ENCODE measurements around the gene CTXND2. TPM values are rescaled to one million over a fixed set of nuclear protein-coding genes. Genes with fewer than 3 reads are reported as not detected.
A peak's percentile ranks its signal among the peaks of the same experiment; 100 is the strongest.
"Not testable (repeated sequence)": the region's sequence is repeated elsewhere in the genome, so short reads cannot be mapped to it uniquely, and the experiment has no call there.

Gene CTXND2
- total RNA-seq, 1 donor from 2014 or later, result not detected

DNA sequence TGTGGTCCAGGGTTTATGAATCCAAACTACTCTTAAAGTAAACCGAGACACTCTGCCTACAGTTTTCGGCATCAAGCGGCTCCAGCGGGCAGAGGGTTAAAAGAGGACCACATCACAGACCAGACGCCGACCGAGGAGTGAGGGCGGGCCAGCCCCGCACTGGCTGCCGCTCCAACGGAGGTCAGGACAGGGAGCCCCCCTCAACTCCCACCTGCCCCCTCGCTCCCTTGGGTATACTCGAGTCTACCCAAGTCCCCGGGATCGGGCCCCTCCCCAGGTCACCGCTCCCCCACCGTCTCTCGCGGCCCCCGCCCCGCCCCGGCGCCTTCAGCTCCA is 10.8 kb upstream of the CTXND2 start:
- Mint-ChIP-seq H3K4me1 (ENCODE audit: unreplicated experiment) (peaks cover 19% of the 10 kb centered on the region), H3K27me3 (ENCODE audit: unreplicated experiment) (no peaks in the 10 kb centered on the region), H3K9me3 (ENCODE audit: unreplicated experiment) (no peaks in the 10 kb centered on the region), H3K36me3 (ENCODE audit: unreplicated experiment) (peaks cover 3% of the 10 kb centered on the region), H3K27ac (ENCODE audit: unreplicated experiment) (peak overlapping the region; percentile 88), H3K4me3 (ENCODE audit: unreplicated experiment) (peak overlapping the region; percentile 86)
- DNase-seq (ENCODE audit: extremely low spot score, unreplicated experiment), result no peak
- TF ChIP-seq, protein P1, sequence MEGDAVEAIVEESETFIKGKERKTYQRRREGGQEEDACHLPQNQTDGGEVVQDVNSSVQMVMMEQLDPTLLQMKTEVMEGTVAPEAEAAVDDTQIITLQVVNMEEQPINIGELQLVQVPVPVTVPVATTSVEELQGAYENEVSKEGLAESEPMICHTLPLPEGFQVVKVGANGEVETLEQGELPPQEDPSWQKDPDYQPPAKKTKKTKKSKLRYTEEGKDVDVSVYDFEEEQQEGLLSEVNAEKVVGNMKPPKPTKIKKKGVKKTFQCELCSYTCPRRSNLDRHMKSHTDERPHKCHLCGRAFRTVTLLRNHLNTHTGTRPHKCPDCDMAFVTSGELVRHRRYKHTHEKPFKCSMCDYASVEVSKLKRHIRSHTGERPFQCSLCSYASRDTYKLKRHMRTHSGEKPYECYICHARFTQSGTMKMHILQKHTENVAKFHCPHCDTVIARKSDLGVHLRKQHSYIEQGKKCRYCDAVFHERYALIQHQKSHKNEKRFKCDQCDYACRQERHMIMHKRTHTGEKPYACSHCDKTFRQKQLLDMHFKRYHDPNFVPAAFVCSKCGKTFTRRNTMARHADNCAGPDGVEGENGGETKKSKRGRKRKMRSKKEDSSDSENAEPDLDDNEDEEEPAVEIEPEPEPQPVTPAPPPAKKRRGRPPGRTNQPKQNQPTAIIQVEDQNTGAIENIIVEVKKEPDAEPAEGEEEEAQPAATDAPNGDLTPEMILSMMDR (IDR thresholded peaks at IDR 0.05), result no peak

DNA sequence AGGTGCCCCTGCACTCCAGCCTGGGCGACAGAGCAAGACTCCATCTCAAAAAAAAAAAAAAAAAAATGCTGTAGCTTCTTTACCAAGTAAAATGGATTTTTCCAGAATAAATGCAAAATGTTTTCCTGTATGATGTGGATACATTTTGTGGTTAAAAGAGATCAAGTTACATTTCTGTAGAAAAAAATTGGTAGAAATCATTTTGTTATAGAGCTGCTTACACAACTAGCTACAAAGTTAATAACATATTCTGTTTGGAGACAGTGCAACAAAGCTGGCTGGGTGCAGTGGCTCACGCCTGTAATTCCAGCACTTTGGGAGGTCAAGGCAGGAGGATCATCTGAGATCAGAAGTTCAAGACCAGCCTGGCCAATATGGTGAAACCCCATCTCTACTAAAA is 8.0 kb upstream of the CTXND2 start:
- peaks cover 15% of the 10 kb centered on the region for H3K4me1 Mint-ChIP-seq (ENCODE audit: unreplicated experiment)
- not testable (repeated sequence) for H3K27ac Mint-ChIP-seq (ENCODE audit: unreplicated experiment); H3K4me3 Mint-ChIP-seq (ENCODE audit: unreplicated experiment); H3K36me3 Mint-ChIP-seq (ENCODE audit: unreplicated experiment); H3K9me3 Mint-ChIP-seq (ENCODE audit: unreplicated experiment); H3K27me3 Mint-ChIP-seq (ENCODE audit: unreplicated experiment); DNase-seq (ENCODE audit: extremely low spot score, unreplicated experiment)

DNA sequence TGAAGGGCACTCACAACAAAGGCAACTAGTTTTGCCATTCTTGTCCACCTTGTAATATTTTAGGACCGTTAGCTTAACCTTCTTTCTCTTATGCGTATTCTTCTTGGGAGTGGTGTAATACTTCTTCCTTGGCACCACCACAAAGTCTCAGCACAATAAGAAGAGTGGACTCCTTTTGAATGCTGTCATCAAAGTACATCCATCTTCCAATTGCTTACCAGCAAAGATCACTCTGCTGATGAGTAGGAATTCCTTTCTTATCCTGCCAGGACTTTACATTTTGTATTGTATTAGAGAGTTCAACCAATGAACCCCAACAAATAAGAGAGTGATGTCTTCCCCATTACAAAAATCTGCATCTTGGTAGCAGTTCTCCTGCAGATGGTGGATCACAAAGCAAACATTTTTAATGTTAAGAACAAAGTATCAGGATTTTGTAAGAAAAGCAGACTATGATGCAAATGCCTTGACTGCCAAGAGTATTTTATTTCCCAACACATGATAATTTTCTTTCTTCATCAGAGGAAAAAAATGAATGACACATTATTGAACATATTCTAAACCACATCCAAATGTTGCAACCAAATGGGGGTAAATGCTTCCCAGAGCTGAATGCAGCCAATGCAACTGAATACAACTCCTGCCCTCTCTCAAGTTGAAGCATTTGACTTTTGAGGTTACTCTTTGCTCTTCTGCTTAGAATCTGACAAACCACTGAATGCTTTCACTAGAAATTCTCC is 5.4 kb upstream of the CTXND2 start:
- Mint-ChIP-seq H3K27me3 (ENCODE audit: unreplicated experiment) (peaks cover 11% of the 10 kb centered on the region), H3K27ac (ENCODE audit: unreplicated experiment) (no peak overlapping the region), H3K36me3 (ENCODE audit: unreplicated experiment) (no peaks in the 10 kb centered on the region), H3K4me3 (ENCODE audit: unreplicated experiment) (no peak overlapping the region), H3K9me3 (ENCODE audit: unreplicated experiment) (no peaks in the 10 kb centered on the region), H3K4me1 (ENCODE audit: unreplicated experiment) (no peaks in the 10 kb centered on the region)
- TF ChIP-seq, protein P1 (IDR thresholded peaks at IDR 0.05), result no peak
- DNase-seq (ENCODE audit: extremely low spot score, unreplicated experiment), result no peak

DNA sequence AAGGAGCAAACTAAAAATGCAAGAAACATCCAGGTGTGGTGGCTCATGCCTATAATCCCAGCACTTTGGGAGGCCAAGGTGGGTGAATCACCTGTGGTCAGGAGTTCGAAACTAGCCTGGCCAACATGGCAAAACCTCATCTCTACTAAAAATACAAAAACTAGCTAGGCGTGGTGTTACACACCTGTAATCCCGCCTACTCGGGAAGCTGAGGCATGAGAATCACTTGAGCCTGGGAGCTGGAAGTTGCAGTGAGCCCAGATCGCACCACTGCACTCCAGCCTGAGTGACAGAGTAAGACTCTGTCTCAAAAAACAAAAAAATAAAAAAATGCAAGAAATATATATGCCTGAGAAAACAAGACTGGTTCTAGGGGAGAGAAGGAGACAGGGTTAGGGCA is 3.8 kb upstream of the CTXND2 start:
- not testable (repeated sequence) for H3K9me3 Mint-ChIP-seq (ENCODE audit: unreplicated experiment); DNase-seq (ENCODE audit: extremely low spot score, unreplicated experiment); H3K27ac Mint-ChIP-seq (ENCODE audit: unreplicated experiment); H3K4me3 Mint-ChIP-seq (ENCODE audit: unreplicated experiment); H3K4me1 Mint-ChIP-seq (ENCODE audit: unreplicated experiment); H3K36me3 Mint-ChIP-seq (ENCODE audit: unreplicated experiment)
- H3K27me3 Mint-ChIP-seq (ENCODE audit: unreplicated experiment), result peaks cover 21% of the 10 kb centered on the region

DNA sequence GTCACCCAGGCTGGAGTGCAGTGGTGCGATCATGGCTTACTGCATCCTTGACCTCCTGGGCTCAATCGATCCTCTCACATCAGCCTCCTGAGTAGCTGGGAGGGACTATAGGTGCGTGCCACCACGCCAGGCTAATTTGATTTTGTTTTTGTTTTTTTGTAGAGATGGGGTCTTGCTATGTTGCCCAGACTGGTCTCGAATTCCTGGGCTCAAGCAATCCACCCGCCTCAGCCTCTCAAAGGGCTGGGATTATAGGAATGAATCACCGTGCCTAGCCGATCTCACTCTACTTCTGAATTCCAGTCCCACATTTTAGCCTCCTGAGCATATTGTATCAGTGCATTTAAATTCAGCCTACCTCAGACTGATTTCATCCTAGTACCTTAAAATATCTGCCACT is 1.8 kb downstream of the CTXND2 start:
- H3K36me3 Mint-ChIP-seq (ENCODE audit: unreplicated experiment), result no peaks in the 10 kb centered on the region
- DNase-seq (ENCODE audit: extremely low spot score, unreplicated experiment), result no peak
- no peak overlapping the region for H3K4me3 Mint-ChIP-seq (ENCODE audit: unreplicated experiment)
- TF ChIP-seq, protein P1 (IDR thresholded peaks at IDR 0.05), result no peak
- H3K4me1 Mint-ChIP-seq (ENCODE audit: unreplicated experiment), result peaks cover 2% of the 10 kb centered on the region
- no peaks in the 10 kb centered on the region for H3K9me3 Mint-ChIP-seq (ENCODE audit: unreplicated experiment)
- no peak overlapping the region for H3K27ac Mint-ChIP-seq (ENCODE audit: unreplicated experiment)
- peaks cover 40% of the 10 kb centered on the region for H3K27me3 Mint-ChIP-seq (ENCODE audit: unreplicated experiment)

DNA sequence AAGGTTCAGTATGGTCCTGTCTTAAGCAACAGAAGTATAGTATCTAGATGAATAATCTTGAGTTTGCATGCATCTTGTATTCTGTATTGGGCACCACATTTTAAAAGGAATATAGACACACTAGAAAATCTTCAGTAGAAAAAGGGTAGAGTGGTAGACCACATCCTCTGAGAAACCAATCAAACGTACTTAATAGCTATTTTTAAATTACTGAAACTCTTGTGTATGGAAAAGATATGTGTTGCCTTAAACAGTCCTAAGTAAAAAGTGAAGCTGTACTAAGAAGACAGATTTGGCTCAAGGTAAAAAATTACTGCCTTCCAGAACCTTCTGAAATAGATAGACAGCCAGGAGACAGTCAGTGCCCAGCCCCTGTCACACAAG is 3.1 kb downstream of the CTXND2 start:
- Mint-ChIP-seq H3K9me3 (ENCODE audit: unreplicated experiment) (no peaks in the 10 kb centered on the region), H3K4me1 (ENCODE audit: unreplicated experiment) (peaks cover 2% of the 10 kb centered on the region), H3K36me3 (ENCODE audit: unreplicated experiment) (no peaks in the 10 kb centered on the region), H3K4me3 (ENCODE audit: unreplicated experiment) (no peak overlapping the region), H3K27ac (ENCODE audit: unreplicated experiment) (no peak overlapping the region), H3K27me3 (ENCODE audit: unreplicated experiment) (peaks cover 34% of the 10 kb centered on the region)
- TF ChIP-seq, protein P1 (IDR thresholded peaks at IDR 0.05), result no peak
- DNase-seq (ENCODE audit: extremely low spot score, unreplicated experiment), result no peak
